PC-9 (cell line): ENCODE results near the gene PCDHA1. TPM values are rescaled to one million over a fixed set of nuclear protein-coding genes. Genes with fewer than 3 reads are reported as not detected.

Source experiments
- Bru-seq: library from RNA; stranded (reverse); fragments of 400-500 nt; gene quantifications from one replicate; lab custom pipeline; 2021; lab: Mats Ljungman, UMichigan
- BruChase-seq, 2 experiments: library from RNA; stranded (reverse); fragments of 400-500 nt; gene quantifications; one replicate each; lab custom pipeline; 2021; lab: Mats Ljungman, UMichigan
- BruUV-seq: library from RNA; stranded (reverse); fragments of 400-500 nt; replicated peaks from 2 replicates; lab custom pipeline; 2021; lab: Mats Ljungman, UMichigan
- CTCF ChIA-PET: fragments of 300-600 bp; sonication (Branson Sonifier 250); formaldehyde crosslinking; loops from one replicate; lab custom pipeline; 2022; ENCODE audit warnings: antibody characterized with exemption; lab: Charles Lee
- POLR2A ChIA-PET: fragments of 300-600 bp; sonication (Branson Sonifier 250); formaldehyde crosslinking; loops from one replicate; lab custom pipeline; 2022; ENCODE audit warnings: antibody characterized with exemption; ENCODE audit not compliant: unreplicated experiment; lab: Charles Lee
- DNase-seq, 2 experiments: peaks; one replicate each; pipeline versions ENCODE4 v3.0.0 to v3.0.0-alpha.2; 2015 to 2022; ENCODE audit warnings: mixed read lengths in 1 of 2
- H2AFZ ChIP-seq: fragments of 200-600 bp; sonication (generic); 2 replicates; pipeline ENCODE4 v1.8.1; 2017; ENCODE audit warnings: antibody characterized with exemption
- H3F3A ChIP-seq: fragments of 200-600 bp; sonication (generic); 2 replicates; pipeline ENCODE4 v1.8.1; 2017; ENCODE audit warnings: antibody characterized with exemption, mild to moderate bottlenecking, low read depth; ENCODE audit not compliant: insufficient read depth
- H3K27ac ChIP-seq: fragments of 200-600 bp; sonication (generic); 2 replicates; pipeline ENCODE4 v1.6.1; 2016; ENCODE audit warnings: mixed run types
- H3K27me3 ChIP-seq: fragments of 200-600 bp; sonication (generic); 2 replicates; pipeline ENCODE4 v1.6.1; 2016; ENCODE audit warnings: low read depth, mixed run types; ENCODE audit not compliant: insufficient read depth
- H3K36me3 ChIP-seq: fragments of 200-600 bp; sonication (generic); 2 replicates; pipeline ENCODE4 v1.6.1; 2016; ENCODE audit warnings: low read depth, mixed run types
- H3K4me1 ChIP-seq: fragments of 200-600 bp; sonication (generic); replicated peaks from 2 replicates; pipeline ENCODE4 v1.6.1; 2016; ENCODE audit warnings: mixed run types; ENCODE audit not compliant: insufficient read depth
- H3K4me2 ChIP-seq: fragments of 200-600 bp; sonication (generic); 2 replicates; pipeline ENCODE4 v1.6.1; 2017; ENCODE audit warnings: mixed run types
- H3K4me3 ChIP-seq: fragments of 200-600 bp; sonication (generic); 2 replicates; pipeline ENCODE4 v1.6.1; 2016; ENCODE audit warnings: mixed run types
- H3K79me2 ChIP-seq: fragments of 200-600 bp; sonication (generic); 2 replicates; pipeline ENCODE4 v1.6.1; 2017; ENCODE audit warnings: low read depth, mixed run types
- H3K9me2 ChIP-seq: fragments of 200-600 bp; sonication (generic); 2 replicates; pipeline ENCODE4 v1.8.1; 2017; ENCODE audit warnings: mild to moderate bottlenecking; ENCODE audit not compliant: insufficient read depth
- H3K9me3 ChIP-seq: fragments of 200-600 bp; sonication (generic); 2 replicates; pipeline ENCODE4 v1.8.1; 2016; ENCODE audit warnings: low read depth; ENCODE audit not compliant: insufficient read depth
- H4K20me1 ChIP-seq: fragments of 200-600 bp; sonication (generic); 2 replicates; pipeline ENCODE4 v1.8.1; 2017; ENCODE audit not compliant: insufficient read depth
- EZH2 ChIP-seq: fragments of 200-600 bp; sonication (generic); IDR thresholded peaks from 2 replicates; pipeline ENCODE4 v1.8.0; 2017; ENCODE audit warnings: antibody characterized with exemption, low read depth
- intact Hi-C: fragments of 100-400 bp; cut with micrococcal nuclease; formaldehyde crosslinking; loops from one replicate; pipeline ENCODE4 v1.10.0; 2022; ENCODE audit not compliant: unreplicated experiment
- long read RNA-seq: library from polyadenylated mRNA; stranded (forward); transcript quantifications from one replicate; pipeline ENCODE4 v2.0.0, GENCODE V29; 2022
- total RNA-seq: library from RNA; stranded (reverse); gene quantifications from 2 replicates; pipeline ENCODE4 v1.2.3, GENCODE V29; 2021
- TF ChIP-seq, protein P1 (sequence below): fragments of 200-600 bp; sonication (generic); conservative IDR thresholded peaks from 2 replicates; pipeline ENCODE4 v1.6.1; 2017; ENCODE audit warnings: mixed run types, antibody characterized with exemption, mild to moderate bottlenecking, moderate library complexity

The PCDHA1 gene
- not detected in 2 replicates for total RNA-seq
- Bru-seq, nascent RNA, result not detected
- percentile 7 among the genes with signal in this experiment for BruChase-seq, experiment 1, labeled RNA remaining after a 2-hour chase
- percentile 8 among the genes with signal in this experiment for BruChase-seq, experiment 2, labeled RNA remaining after a 6-hour chase
- long read RNA-seq, result 0 reads

DNA sequence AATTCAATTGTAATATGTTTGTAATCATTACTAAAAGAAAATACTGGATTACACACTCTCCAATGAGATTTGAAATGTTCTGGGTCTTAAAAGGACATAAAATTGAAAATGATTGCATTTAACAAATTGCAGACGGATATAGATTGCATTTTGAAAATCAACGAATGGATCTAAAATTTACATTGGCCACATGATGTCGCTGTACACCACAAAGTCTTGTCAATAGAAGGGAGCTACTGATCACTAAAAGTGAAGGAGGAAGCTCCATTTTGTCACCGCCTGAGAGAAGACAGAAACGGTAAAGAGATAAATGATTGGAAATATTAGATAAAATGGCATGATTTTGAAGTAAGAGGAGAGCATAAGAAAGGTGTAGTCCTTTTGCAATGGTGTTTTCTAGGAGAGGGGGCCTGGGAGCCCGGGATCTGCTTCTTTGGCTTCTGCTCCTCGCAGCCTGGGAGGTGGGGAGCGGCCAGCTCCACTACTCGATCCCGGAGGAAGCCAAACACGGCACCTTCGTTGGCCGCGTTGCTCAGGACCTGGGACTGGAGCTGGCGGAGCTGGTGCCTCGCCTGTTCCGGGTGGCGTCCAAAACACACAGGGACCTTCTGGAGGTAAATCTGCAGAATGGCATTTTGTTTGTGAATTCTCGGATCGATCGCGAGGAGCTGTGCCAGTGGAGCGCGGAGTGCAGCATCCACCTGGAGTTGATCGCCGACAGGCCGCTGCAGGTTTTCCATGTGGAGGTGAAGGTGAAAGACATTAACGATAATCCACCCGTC is at the start of gene PCDHA1:
TSS of gene PCDHA1 (plus strand) at position 236 of the 782 bp plus-strand sequence.
- Histone ChIP-seq H3K4me3 (no peak within 1 kb of the TSS), H3K27me3 (peaks cover 10% of the 10 kb centered on the region; the same call in 1 of the 2 replicates), H3K79me2 (no peaks in the 10 kb centered on the region), H4K20me1 (no peaks in the 10 kb centered on the region), H3F3A (no peaks in the 10 kb centered on the region), H2AFZ (no peak within 1 kb of the TSS), H3K27ac (no peak within 1 kb of the TSS), H3K36me3 (no peaks in the 10 kb centered on the region), H3K9me3 (peaks cover 6% of the 10 kb centered on the region; the same call in 1 of the 2 replicates), H3K9me2 (no peaks in the 10 kb centered on the region), H3K4me2 (no peak within 1 kb of the TSS), H3K4me1 (no peaks in the 10 kb centered on the region)
- intact Hi-C loops, result no loop called here
- DNase-seq, result no peak
- ChIA-PET POLR2A (no interaction called here), CTCF (interaction anchor here (0.5 kb wide), 1 partner anchor 748 kb away, joined by 9 read pairs; no protein-coding TSS in a partner anchor)
- BruUV-seq, result no TSS peak
- no peak for TF ChIP-seq EZH2
- TF ChIP-seq, protein P1, sequence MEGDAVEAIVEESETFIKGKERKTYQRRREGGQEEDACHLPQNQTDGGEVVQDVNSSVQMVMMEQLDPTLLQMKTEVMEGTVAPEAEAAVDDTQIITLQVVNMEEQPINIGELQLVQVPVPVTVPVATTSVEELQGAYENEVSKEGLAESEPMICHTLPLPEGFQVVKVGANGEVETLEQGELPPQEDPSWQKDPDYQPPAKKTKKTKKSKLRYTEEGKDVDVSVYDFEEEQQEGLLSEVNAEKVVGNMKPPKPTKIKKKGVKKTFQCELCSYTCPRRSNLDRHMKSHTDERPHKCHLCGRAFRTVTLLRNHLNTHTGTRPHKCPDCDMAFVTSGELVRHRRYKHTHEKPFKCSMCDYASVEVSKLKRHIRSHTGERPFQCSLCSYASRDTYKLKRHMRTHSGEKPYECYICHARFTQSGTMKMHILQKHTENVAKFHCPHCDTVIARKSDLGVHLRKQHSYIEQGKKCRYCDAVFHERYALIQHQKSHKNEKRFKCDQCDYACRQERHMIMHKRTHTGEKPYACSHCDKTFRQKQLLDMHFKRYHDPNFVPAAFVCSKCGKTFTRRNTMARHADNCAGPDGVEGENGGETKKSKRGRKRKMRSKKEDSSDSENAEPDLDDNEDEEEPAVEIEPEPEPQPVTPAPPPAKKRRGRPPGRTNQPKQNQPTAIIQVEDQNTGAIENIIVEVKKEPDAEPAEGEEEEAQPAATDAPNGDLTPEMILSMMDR, result 0 out of 2 replicates have a peak, but pooled peaks have one; percentile 26

GRCh38 chr5:140737486-140737885 is 48.5 kb upstream of the PCDHA1 start:
- no peak overlapping the region for H3K27ac ChIP-seq
- TF ChIP-seq, protein P1, result no peak
- TF ChIP-seq EZH2, result no peak
- intact Hi-C loops, result no loop called here

DNA sequence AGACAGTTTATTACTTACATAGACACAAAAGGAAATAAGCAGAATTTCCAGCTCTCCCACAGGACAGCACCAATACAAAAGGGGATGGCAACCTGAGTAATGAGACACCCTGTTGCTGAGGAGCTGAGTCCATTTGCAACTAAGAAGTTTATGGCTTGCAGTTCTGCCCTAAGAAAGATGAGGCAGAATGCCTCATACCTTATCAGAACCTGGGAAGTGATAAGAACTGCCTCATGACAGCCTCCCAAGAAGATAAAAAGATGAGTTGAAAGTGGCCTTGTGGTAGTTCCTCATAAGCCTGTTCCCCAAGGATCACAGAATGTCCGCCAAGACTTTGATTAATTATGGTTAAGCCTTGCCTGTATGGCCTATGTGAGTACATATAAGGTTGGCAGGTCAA is 44.0 kb upstream of the PCDHA1 start:
- BruUV-seq, result no TSS peak
- TF ChIP-seq EZH2, result no peak
- TF ChIP-seq, protein P1, result no peak

More at GRCh38 chr5:140737486-140737885, 48.5 kb upstream of the PCDHA1 start:
- no peak overlapping the region for H3K4me3 ChIP-seq
- DNase-seq, result no peak
- H3F3A ChIP-seq, result no peaks in the 10 kb centered on the region
- no peaks in the 10 kb centered on the region for H3K4me1 ChIP-seq
- ChIA-PET POLR2A (no interaction called here), CTCF (no interaction called here)
- H2AFZ ChIP-seq, result no peak overlapping the region
- no peaks in the 10 kb centered on the region for H3K9me2 ChIP-seq
- H4K20me1 ChIP-seq, result no peaks in the 10 kb centered on the region
- H3K4me2 ChIP-seq, result no peak overlapping the region
- no TSS peak for BruUV-seq
- H3K36me3 ChIP-seq, result no peaks in the 10 kb centered on the region
- no peaks in the 10 kb centered on the region for H3K9me3 ChIP-seq
- no peaks in the 10 kb centered on the region for H3K79me2 ChIP-seq
- H3K27me3 ChIP-seq, result no peaks in the 10 kb centered on the region

More for the DNA sequence above, 44.0 kb upstream of the PCDHA1 start:
- CTCF ChIA-PET, result no interaction called here
- no peak overlapping the region for H3K4me2 ChIP-seq
- POLR2A ChIA-PET, result no interaction called here
- H2AFZ ChIP-seq, result no peak overlapping the region
- H3K4me1 ChIP-seq, result no peaks in the 10 kb centered on the region
- H4K20me1 ChIP-seq, result no peaks in the 10 kb centered on the region
- DNase-seq, result no peak
- no peaks in the 10 kb centered on the region for H3K27me3 ChIP-seq
- no peaks in the 10 kb centered on the region for H3K79me2 ChIP-seq
- no peak overlapping the region for H3K27ac ChIP-seq
- H3F3A ChIP-seq, result no peaks in the 10 kb centered on the region
- no peak overlapping the region for H3K4me3 ChIP-seq
- intact Hi-C loops, result no loop called here
- H3K9me2 ChIP-seq, result no peaks in the 10 kb centered on the region
- no peaks in the 10 kb centered on the region for H3K9me3 ChIP-seq
- H3K36me3 ChIP-seq, result no peaks in the 10 kb centered on the region
